ENCODE measurements around the gene CCDC59. TPM values are rescaled to one million over a fixed set of nuclear protein-coding genes. Genes with fewer than 3 reads are reported as not detected.

The CCDC59 gene
- polyA plus RNA-seq, 1 donor = 34.9 TPM

DNA sequence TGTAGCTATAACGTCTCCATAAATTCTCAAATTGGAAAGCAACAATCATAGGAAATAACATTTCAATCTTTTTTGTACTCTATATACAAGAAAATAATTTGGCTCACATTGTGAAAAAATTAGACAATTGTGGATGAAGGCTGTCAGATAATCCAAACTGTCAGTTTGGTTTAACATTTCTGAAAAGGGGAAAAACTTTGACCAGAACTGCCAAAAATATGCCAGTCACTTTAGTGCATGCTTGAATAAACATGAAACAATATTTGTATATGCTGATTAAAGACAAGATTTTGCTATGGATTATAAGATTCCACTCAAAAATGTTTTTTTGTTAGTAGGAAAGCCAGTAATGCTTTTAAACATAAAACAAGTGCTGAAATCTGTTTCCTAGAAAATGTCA, 38.9 kb downstream of the CCDC59 start:
- DNase-seq (ENCODE audit: low read depth) = no peak

DNA sequence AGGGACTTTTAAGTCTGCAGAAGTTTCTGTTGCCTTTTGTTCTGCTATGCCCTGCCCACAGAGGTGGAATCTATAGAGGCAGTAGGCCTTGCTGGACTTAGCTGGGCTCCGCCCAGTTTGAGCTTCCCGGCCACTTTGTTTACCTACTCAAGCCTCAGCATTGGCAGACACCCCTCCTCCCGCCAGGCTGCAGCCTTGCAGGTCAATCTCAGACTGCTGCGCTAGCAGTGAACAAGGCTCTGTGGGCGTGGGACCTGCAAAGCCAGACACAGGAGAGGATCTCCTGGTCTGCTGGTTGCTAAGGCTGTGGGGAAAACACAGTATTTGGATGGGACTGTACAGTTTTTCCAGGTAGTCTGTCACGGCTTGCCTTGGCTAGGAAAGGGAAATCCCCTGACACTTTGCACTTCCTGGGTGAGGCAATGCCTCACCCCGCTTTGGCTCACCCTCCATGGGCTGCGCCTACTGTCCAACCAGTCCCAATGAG, 43.7 kb downstream of the CCDC59 start:
- DNase-seq (ENCODE audit: low read depth) = no peak

Other genes starting within 250 kb of the CCDC59 start
- 9.2 TPM for gene METTL25, start 142 bp upstream of the CCDC59 start, polyA plus RNA-seq (ENCODE audit: insufficient read length)